Measurements from ENCODE around the gene AKR1D1.
A peak's percentile ranks its signal among the peaks of the same experiment; 100 is the strongest.
"Not testable (repeated sequence)": the region's sequence is repeated elsewhere in the genome, so short reads cannot be mapped to it uniquely, and the experiment has no call there.

AKR1D1 gene

GRCh38 chr7:138125598-138126111, 49.4 kb downstream of the AKR1D1 start:
- DNase-seq = peak in 1 of 2 donors; percentile 29

- DNase-seq = no peak
Measured at GRCh38 chr7:138126928-138127327, 50.7 kb downstream of the AKR1D1 start.

GRCh38 chr7:138127996-138128395, 51.7 kb downstream of the AKR1D1 start:
- DNase-seq = no peak

- no peak for DNase-seq
Measured at GRCh38 chr7:138129551-138130165, 53.4 kb downstream of the AKR1D1 start.

GRCh38 chr7:138137423-138138171, 61.3 kb downstream of the AKR1D1 start:
- no peak for DNase-seq

- DNase-seq = no peak
Measured at GRCh38 chr7:138138244-138138643, 62.0 kb downstream of the AKR1D1 start.

- no peak for DNase-seq
Measured at GRCh38 chr7:138142583-138143201, 66.4 kb downstream of the AKR1D1 start.

GRCh38 chr7:138144958-138145357, 68.7 kb downstream of the AKR1D1 start:
- no peak for DNase-seq

- DNase-seq = not testable (repeated sequence)
Measured at GRCh38 chr7:138146221-138146620, 70.0 kb downstream of the AKR1D1 start.

- DNase-seq = not testable (repeated sequence)
Measured at GRCh38 chr7:138146757-138147734, 70.8 kb downstream of the AKR1D1 start.

- no peak for DNase-seq
Measured at GRCh38 chr7:138151731-138152577, 75.7 kb downstream of the AKR1D1 start.

GRCh38 chr7:138154661-138155060, 78.4 kb downstream of the AKR1D1 start:
- DNase-seq = no peak

- no peak for DNase-seq
Measured at GRCh38 chr7:138157702-138158101, 81.4 kb downstream of the AKR1D1 start.

- no peak for DNase-seq
Measured at GRCh38 chr7:138158739-138159528, 82.7 kb downstream of the AKR1D1 start.

- DNase-seq = peak; percentile 82 to 84
Measured at GRCh38 chr7:138161600-138162081, 85.4 kb downstream of the AKR1D1 start.

- DNase-seq = no peak
Measured at GRCh38 chr7:138162236-138162635, 86.0 kb downstream of the AKR1D1 start.

GRCh38 chr7:138163800-138164199, 87.5 kb downstream of the AKR1D1 start:
- no peak for DNase-seq

- DNase-seq = no peak
Measured at GRCh38 chr7:138164804-138165203, 88.5 kb downstream of the AKR1D1 start.

- DNase-seq = no peak
Measured at GRCh38 chr7:138166681-138167080, 90.4 kb downstream of the AKR1D1 start.

- DNase-seq = no peak
Measured at GRCh38 chr7:138167222-138167621, 91.0 kb downstream of the AKR1D1 start.

GRCh38 chr7:138167869-138168296, 91.6 kb downstream of the AKR1D1 start:
- no peak for DNase-seq
